Stimulated activated CD4-positive, alpha-beta T cell treated with anti-CD3 and anti-CD28 coated beads, TNF-alpha, amount 100 ng/mL, for 48 hours (primary cell): ENCODE measurements around the gene SORCS2.

ENCODE experiments used
- DNase-seq, 3 donors: peaks; one replicate each; pipeline ENCODE4 v3.0.0-alpha.2; 2020; ENCODE audit warnings: low read depth in 3 of 3

The SORCS2 gene

DNA sequence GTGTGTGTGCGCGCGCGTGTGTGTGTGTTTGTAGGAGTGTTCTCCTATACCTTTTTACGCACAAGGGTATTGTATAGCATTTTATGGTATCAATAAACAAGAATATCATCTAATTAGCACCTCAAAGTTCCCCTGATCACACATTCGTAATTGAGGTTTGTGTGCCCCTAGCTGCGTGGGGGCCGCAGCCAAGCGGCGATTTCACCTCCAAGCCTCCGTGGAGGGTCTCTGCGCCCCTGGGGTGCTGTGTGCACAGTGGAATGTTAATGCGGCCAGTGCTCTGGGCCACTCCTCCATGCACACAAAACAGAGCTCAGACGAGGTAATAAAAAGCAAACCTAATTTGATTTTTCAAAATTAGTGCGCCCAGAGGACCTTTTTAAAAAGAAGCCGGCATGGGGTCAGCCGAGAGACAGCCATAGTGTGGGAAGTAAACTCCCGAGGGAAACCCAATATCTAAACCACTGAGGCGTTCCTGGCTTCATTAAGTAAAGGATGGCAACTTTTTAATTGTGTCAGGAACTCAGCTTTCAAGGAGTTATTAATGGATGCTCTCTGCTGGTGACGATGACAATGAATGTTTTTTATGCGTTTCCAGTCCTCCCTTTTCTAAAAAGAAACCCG is 110.6 kb downstream of the SORCS2 start:
- no peak for DNase-seq

DNA sequence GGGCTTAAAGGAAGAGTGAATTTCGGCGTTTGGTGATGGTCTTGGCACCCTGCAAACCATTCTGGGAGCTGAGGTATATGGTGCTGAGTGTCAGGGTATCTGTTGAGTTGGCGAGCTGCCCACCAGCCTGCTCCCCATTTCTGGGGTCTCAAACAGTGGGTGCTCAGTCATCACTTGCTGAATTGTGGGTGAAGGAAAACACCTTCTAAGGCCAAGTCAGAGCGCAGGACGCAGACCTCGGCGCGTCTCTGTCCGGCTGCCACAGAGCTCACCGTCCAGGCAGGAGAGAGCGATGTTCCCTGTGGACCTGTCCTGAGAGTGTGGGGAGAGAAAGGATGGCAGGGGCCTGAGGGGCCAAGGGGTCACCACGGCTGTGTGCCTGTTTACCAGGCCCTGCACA is 111.2 kb downstream of the SORCS2 start:
- DNase-seq = no peak

GRCh38 chr4:7304436-7304835 is 112.1 kb downstream of the SORCS2 start:
- DNase-seq = no peak

- no peak for DNase-seq
Observed at GRCh38 chr4:7306021-7306965, 114.0 kb downstream of the SORCS2 start.

- no peak for DNase-seq
Observed at GRCh38 chr4:7306986-7307385, 114.6 kb downstream of the SORCS2 start.

DNA sequence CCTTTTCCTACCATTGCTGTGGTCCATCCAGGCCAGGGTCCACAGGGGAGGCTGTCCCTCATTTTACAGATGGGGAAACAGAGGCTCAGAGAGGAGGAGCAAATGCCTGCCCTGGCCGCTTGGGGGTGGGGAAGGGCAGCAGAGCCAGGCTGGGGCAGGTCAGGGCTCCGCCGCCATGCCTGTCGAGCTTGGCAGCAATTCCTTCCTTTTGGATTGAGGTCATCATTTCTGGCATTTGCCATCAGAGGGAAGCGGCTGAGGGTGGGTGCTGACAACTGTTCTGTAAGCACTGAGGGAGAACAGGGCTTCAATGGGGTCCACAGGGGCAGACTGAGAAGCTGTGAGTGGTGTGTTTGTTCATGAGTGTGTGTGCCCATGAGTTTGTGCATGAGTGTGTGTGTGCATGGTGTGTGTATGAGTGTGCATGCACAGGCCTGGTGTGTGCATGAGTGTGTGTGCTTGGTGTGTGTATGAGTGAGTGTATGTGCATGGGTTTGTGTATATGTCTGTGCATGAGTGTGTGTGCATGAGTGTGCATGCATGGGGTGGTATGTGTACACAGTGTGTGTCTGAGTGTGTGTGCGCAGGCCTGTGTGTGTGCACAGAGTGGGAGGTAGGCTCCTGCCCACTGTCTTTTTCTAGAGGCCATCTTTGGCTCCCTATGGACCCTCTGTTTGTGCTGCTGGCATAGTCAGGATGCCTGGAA is 115.2 kb downstream of the SORCS2 start:
- no peak for DNase-seq

GRCh38 chr4:7309181-7309580 is 116.8 kb downstream of the SORCS2 start:
- DNase-seq = no peak

- no peak for DNase-seq
Observed at GRCh38 chr4:7309636-7310390, 117.5 kb downstream of the SORCS2 start.

- no peak for DNase-seq
Observed at GRCh38 chr4:7310451-7310850, 118.1 kb downstream of the SORCS2 start.

GRCh38 chr4:7311205-7311604 is 118.9 kb downstream of the SORCS2 start:
- no peak for DNase-seq

GRCh38 chr4:7312691-7313090 is 120.4 kb downstream of the SORCS2 start:
- DNase-seq = no peak

- no peak for DNase-seq
Observed at GRCh38 chr4:7313347-7313811, 121.0 kb downstream of the SORCS2 start.

DNA sequence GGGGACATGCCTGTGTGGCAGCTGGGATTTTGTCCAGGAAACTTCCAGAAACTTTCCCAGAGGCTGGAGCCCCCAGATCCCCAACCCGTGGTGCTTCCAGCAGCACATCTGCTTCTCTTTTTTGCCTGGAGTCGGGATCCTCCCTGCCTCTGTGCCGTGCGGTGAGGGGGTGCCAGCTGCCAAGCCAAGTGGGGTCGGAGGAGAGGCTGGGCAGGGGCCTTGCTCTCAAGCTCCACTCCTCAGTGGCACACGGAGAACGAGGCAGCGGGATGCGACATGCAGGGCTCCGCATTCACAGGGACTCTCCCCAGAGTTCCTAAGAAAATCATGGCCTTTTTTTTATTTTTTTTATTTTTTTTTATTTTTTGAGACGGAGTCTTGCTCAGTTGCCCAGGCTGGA is 121.7 kb downstream of the SORCS2 start:
- no peak for DNase-seq

DNA sequence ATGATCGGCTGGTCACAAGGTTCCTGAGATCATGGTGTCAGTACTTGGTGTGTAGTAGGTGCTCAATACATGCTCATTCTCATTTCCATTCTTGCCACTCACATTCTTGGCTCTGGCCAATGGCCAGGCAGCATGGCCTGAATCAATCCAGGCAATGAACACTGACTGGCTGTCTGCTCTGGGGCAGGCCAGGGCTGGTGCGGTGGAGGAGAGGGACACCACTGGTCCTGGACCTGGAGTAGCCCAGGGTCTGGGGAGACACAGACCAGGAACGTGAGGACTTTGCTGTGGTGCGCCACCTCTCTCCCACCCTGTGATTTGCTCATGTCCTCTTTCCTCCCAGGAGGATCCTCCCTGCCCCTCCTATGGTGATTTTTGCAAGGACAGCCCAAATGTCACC is 122.9 kb downstream of the SORCS2 start:
- no peak for DNase-seq

DNA sequence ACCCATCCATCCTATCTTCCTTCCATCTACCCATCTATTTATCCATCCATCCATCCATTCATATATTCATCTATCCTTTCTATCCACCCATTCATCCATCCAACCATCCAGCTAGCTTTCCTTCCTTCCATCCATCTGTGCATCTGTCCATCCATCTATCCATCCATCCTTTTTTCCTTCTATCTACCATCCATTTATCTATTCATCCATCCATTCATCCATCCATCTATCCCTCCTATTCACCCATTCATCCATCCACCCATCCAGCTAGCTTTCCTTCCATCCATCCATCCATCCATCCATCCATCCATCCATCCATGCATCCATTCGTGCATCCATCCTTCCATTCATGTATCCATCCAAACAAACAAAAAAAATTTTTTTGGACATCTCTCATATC is 123.6 kb downstream of the SORCS2 start:
- no peak for DNase-seq

GRCh38 chr4:7319024-7319423 is 126.7 kb downstream of the SORCS2 start:
- no peak for DNase-seq

DNA sequence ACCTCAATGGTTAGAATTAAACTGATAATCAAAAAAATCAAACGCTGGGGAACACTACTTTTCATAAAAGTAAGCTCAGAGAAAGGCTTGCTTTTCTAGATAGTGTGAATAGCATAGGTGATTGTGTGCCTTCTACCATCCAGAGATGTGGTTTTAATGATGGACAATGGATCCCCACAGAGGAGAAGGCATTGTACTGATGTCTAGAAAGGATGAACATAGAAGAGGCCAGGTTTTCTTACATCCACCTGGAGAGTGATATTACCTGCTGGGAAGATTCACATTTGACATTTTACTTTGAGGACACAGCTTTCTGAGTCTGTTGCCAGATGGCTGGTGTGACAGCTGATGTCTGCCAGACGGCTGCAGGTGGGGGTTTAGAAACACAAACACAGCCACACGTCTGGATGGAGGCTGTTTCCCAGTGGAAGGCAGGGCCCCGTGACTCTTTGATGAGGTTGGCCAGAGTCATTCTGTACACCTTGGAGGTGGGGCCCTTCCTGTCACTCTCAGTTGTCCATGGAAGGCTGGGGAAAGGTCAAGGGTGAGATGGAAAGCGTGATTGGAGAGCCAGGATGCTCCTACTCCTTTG is 128.0 kb downstream of the SORCS2 start:
- DNase-seq = no peak

GRCh38 chr4:7322166-7322991 is 130.0 kb downstream of the SORCS2 start:
- no peak for DNase-seq

DNA sequence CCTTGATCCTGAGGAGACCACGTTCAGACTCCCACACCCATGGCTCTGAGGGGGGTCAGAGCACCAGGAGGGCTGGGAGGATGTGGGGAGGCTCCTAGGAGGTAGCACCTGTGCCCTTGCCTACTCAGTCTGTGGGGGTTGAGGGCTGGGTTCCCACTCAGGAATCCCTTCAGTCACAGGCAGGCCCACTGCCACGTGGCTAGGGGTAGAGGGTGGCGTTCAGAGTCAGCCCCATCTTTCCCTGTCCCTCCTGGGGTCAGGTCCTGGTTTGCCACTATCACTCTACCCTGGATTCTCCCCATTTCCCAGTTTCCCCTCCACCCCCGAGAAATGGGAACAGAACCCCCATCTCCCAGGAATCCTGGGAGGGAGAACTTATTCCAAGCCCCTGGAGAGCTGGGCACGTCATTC is 131.1 kb downstream of the SORCS2 start:
- DNase-seq = no peak

DNA sequence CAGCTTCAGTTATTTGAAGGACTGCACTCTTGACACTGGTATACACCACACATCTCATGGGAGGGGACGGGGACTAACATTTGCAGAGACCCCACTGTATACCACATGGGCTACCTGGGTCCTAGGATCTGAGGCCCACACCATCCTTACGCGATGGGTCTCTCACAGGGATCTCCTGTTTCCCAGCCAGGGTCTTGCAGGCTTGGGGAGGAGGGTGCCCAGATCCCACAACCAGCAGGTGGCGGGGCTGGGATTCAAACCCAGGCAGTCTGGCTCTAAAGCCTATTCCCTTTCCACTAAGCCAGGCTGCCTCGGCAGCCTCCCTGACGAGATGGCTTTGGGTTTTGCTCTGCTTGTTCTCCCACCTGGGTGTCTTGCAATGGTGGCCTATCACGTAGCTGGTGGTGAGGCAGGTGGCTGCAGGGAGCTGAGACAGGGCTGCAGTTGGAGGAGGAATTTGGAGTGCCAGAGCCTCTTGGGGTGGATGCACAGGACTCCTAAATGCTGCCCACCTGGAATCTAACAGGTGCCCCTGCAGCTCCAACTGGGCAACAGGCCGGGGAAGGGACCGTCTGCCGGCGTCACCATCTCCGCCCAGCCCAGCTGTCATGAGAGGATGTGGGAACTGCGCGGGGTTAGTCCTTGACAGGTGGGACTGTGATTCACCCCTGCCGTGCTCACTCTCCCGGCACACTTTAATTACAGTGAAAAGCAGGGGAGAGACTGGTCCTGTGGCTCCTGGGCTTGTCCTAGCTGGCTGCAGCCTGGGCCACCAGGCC is 131.7 kb downstream of the SORCS2 start:
- DNase-seq = no peak
